Activated T-helper 9 cell treated with anti-CD3 and anti-CD28 coated beads, Interleukin-2, amount 50 U/mL, for 16 hours (primary cell): Measurements from ENCODE around the gene TMCC1.
A peak's percentile ranks its signal among the peaks of the same experiment; 100 is the strongest.
"Not testable (repeated sequence)": the region's sequence is repeated elsewhere in the genome, so short reads cannot be mapped to it uniquely, and the experiment has no call there.

Source experiments
- DNase-seq: peaks from one replicate; pipeline ENCODE4 v3.0.0-alpha.2; 2020; ENCODE audit warnings: low read depth

Gene TMCC1

DNA sequence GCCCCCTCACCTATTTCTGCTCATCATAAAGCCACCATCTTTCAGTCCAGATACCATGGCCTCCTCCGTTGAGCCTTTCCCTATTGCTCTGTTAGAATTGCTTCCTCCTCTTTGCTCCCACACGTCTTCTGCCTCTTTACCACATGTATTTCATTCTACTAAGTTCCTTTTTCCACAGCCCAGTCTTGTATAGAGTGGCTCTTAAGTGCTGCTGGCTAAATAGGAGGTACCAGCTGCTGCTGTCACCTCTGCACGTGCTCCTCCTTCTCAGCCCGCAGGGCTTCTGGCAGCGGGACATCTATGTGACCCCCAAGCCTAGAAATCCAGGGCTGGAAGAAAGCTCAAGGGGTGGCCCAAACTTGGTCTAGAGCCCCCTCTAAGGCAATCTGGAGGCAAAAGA, 248.2 kb downstream of the TMCC1 start:
- no peak for DNase-seq

GRCh38 chr3:129644836-129645235, 248.7 kb downstream of the TMCC1 start:
- DNase-seq, result no peak

- not testable (repeated sequence) for DNase-seq
Measured at GRCh38 chr3:129641567-129642260, 251.8 kb downstream of the TMCC1 start.

DNA sequence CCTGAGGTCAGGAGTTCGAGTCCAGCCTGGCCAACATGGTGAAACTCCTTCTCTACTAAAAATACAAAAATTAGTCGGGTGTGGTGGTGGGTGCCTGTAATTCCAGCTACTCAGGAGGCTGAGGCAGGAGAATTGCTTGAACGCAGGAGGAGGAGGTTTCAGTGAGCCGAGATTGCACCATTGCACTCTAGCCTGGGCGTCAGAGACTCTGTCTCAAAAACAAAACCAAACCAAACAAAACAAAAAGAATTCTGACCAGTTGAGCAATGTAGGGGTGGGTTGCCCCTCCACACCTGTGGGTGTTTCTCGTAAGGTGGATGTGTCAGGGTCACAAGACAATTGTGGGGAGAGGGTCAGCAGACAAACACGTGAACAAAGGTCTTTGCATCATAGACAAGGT, 252.5 kb downstream of the TMCC1 start:
- not testable (repeated sequence) for DNase-seq

- no peak for DNase-seq
Measured at GRCh38 chr3:129638481-129638880, 255.0 kb downstream of the TMCC1 start.

GRCh38 chr3:129636082-129636481, 257.4 kb downstream of the TMCC1 start:
- DNase-seq, result no peak

GRCh38 chr3:129635656-129636055, 257.9 kb downstream of the TMCC1 start:
- DNase-seq, result no peak

DNA sequence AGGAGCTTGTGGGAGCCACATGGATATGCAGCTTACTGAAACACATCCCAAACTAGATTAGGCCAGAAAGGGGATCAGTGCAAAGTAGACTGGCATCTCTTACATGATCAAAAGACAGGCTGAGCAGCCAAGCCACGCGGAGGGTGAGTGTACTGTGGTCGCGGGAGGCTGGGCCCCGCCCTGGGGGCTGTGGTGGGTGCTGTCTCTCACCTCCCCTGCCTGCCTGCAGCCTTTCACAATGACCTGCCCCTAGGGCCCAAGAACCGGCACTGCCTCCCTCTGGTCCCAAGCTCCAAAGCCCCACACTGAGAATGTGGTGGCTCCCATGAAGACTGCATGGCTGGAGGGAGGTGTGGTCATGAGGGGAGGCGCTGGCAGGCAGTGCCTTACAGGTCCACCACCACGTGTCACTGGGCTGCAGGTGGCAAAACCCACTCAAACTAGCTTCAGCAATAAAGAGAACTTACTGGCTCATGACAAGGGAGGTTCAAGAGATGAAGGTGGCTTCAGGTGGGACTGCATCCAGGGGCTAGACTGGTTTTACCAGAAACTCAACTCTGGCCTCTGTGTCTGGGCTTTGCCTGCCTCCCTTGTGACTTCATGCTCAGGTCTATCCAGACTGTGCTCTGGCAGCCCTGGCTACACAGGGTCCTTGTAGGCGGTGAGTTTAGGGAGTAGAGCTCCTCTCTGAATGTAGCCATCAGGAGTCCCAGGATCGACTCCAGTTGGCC, 259.6 kb downstream of the TMCC1 start:
- no peak for DNase-seq

DNA sequence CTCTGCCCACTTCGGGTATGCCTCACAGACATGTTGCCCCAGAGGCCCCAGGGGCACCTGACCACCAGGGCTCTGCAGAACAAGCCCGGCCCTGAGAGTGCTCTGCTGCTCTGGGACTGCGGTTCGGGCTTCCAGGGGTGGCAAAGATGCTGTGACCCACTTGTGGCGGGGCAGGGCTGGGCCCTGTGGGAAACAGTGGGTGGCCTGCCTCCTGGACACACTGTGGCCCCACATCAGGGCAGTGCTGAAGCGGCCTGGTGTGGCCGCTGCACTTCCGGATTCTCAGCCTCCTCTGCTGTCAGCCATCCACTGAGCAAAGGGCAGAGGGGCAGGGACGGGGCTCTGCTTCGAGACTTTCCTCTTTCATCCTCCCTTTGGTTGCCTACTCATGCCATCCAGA, 260.5 kb downstream of the TMCC1 start:
- DNase-seq, result no peak

DNA sequence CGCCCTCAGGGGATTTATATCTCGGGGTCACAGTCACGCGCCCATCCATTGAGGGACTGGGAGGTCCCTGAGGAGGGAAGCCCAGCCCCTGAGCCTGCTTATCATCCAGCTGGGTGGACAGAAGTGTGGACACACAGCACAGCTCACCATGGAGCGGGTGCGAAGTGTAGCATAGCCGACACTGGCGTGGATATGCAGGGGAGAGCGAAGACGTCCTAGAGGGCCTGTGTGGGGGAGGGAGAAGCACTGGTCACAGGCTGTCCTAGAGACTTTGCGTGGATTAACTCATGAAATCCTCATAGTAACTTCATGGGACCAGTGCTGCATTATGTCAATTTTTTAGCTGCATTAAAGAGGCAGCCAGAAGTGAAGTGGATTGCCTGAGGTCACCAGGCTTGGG, 261.0 kb downstream of the TMCC1 start:
- DNase-seq, result no peak

DNA sequence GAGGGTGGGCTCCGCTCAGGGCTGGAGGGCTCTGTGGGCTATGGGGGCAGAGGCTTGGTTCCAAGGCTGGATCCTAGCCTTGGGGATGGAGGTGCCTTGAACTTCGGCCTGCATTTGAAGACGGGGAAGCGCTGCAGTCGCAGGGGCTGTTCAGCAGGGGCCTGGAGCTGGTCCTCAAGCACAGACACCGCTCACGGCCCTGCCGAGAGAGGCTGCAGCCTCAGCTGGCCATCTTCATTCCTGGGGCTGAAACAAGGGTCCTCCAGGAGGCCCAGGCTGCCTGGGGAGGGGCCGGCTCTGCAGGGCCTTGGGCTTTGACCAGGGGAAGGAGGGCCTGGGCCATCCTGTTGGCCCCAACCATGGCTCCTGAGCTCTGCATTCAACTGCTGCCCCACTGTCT, 261.5 kb downstream of the TMCC1 start:
- no peak for DNase-seq

DNA sequence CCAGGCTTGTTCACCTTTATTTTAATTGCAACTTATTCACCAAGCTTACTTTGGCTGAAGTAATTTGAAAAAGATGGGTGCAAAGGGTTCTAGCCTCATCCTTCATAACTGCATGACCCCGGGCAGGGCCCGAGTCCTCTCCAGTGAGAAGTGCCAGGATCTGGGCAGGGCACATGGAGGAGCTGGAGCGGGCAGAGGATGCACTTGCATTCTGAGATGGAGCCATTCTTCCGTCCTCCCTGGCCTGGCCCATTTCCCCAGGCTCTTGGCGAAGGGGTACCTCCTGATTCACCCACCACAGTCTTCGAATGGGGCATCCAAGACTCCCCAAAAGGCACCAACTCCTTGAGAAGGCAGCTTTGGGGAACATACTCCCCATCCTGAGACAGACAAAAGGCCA, 264.5 kb downstream of the TMCC1 start:
- no peak for DNase-seq

DNA sequence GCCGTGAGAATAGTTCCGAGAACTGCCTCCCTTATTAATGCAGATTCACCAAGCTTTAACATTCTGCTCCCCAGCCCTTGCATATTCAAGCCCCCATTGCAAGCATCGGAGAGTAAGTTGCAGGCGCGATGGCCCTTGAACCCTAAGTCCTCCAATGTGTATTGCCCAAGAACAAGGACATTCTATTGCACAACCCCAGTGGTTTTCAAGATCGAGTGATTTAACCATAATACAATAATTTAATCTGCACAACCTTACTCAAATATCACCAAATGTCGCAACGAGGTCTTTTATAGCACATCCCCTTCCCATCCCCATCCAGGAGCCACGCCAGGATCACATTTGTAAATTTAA, 265.4 kb downstream of the TMCC1 start:
- DNase-seq, result no peak

- DNase-seq, result peak; percentile 39
Measured at GRCh38 chr3:129627350-129628168, 266.0 kb downstream of the TMCC1 start.

- DNase-seq, result peak; percentile 59
Measured at GRCh38 chr3:129626744-129627349, 266.7 kb downstream of the TMCC1 start.

GRCh38 chr3:129625072-129625874, 268.2 kb downstream of the TMCC1 start:
- DNase-seq, result no peak

- DNase-seq, result no peak
Measured at GRCh38 chr3:129624347-129625071, 269.0 kb downstream of the TMCC1 start.

DNA sequence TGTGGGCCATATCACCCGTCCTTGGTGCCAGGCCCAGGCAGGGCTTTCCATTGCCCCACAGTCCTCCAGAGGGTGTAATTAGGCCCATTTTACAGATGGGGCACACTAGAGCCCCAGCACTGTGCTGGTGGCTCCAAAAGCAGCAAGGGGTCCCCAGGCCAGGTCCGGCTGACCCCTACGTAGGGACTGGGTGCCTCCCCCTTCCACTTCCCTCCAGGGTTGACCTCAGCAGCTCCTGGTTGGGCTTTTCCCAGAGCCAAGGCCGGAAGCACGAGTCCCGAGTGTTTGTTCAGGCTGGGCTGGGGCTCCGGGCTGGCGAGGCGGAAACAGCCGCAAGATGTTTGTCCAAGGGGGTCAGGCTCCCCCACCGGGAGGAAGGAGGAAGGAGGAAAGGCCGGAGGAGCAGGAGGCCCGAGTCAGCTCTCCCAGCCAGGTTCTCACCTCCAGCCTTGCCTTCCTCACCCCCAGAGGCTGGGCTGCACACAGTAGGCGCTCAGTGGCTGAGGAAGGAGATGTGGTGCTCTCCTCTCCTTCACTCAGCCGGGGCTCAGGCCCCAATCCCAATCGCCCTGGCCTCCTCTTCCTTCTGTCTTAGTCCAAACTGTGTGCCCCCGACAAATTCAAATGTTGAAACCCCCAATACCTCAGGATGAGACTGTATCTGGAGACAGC, 269.9 kb downstream of the TMCC1 start:
- DNase-seq, result no peak

DNA sequence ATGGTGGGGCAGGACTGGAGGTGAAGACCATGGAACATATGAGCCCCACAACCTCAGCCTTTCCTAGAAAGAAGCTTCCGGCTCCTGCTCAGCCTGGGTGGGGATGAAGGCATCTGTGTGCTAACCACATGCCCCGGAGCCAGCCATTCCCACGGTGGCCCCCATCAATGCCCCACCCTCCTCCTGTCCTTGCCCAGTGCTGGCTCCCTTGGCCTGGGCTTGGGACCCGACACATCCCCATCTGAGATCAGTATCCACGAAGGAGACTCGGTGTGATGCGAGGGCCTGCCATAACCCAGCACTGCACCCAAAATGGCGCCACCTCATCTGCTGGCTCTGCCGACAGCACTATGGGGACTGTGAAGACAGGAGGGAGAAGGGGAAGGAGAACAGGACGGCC, 270.6 kb downstream of the TMCC1 start:
- no peak for DNase-seq

- DNase-seq, result no peak
Measured at GRCh38 chr3:129622226-129622874, 271.2 kb downstream of the TMCC1 start.
